GM18870 (cell line): ENCODE measurements around the gene MTURN.
"Not testable (repeated sequence)": the region's sequence is repeated elsewhere in the genome, so short reads cannot be mapped to it uniquely, and the experiment has no call there.

Experiments
- ATAC-seq: cut with Tn5 transposase; IDR thresholded peaks from one replicate; pipeline ENCODE4 v1.9.1; 2021; ENCODE audit warnings: moderate library complexity; ENCODE audit not compliant: unreplicated experiment

MTURN gene

GRCh38 chr7:30134611-30135300 lies at the start of gene MTURN:
MTURN (plus strand) TSS chr7:30134986; CDS start chr7:30135137, 151 bp downstream.
- peak; percentile 59 for ATAC-seq

GRCh38 chr7:30086529-30086928 lies 48.3 kb upstream of the MTURN start:
- no peak for ATAC-seq

GRCh38 chr7:30087371-30087770 lies 47.4 kb upstream of the MTURN start:
- no peak for ATAC-seq

GRCh38 chr7:30088362-30088761 lies 46.4 kb upstream of the MTURN start:
- ATAC-seq = no peak

GRCh38 chr7:30090111-30090510 lies 44.7 kb upstream of the MTURN start:
- ATAC-seq = no peak

GRCh38 chr7:30091491-30091912 lies 43.3 kb upstream of the MTURN start:
- ATAC-seq = no peak

- ATAC-seq = no peak
Measured at GRCh38 chr7:30091987-30092386, 42.8 kb upstream of the MTURN start.

- no peak for ATAC-seq
Measured at GRCh38 chr7:30093420-30093952, 41.3 kb upstream of the MTURN start.

GRCh38 chr7:30098599-30098998 lies 36.2 kb upstream of the MTURN start:
- not testable (repeated sequence) for ATAC-seq

GRCh38 chr7:30102281-30102680 lies 32.5 kb upstream of the MTURN start:
- ATAC-seq = no peak

GRCh38 chr7:30104157-30104556 lies 30.6 kb upstream of the MTURN start:
- ATAC-seq = no peak

GRCh38 chr7:30112103-30112713 lies 22.6 kb upstream of the MTURN start:
- ATAC-seq = no peak

- ATAC-seq = no peak
Measured at GRCh38 chr7:30113144-30113543, 21.6 kb upstream of the MTURN start.

- no peak for ATAC-seq
Measured at GRCh38 chr7:30114536-30115238, 20.1 kb upstream of the MTURN start.

- no peak for ATAC-seq
Measured at GRCh38 chr7:30115709-30116297, 19.0 kb upstream of the MTURN start.

- no peak for ATAC-seq
Measured at GRCh38 chr7:30116771-30117170, 18.0 kb upstream of the MTURN start.

GRCh38 chr7:30117896-30118295 lies 16.9 kb upstream of the MTURN start:
- ATAC-seq = no peak

GRCh38 chr7:30119890-30120577 lies 14.8 kb upstream of the MTURN start:
- ATAC-seq = no peak

- no peak for ATAC-seq
Measured at GRCh38 chr7:30133736-30134610, 813 bp upstream of the MTURN start.
